Natural killer cell (primary cell): ENCODE results near the gene RUNX3. TPM values are rescaled to one million over a fixed set of nuclear protein-coding genes. Genes with fewer than 3 reads are reported as not detected.

ENCODE experiments used
- ATAC-seq, 3 donors: fragments of 150-1000 bp in 2 of 3; fragments of 200-7000 bp in 1 of 3; cut with Tn5 transposase; 1 replicate in 1 of 3; 2 replicates in 2 of 3; pipeline ENCODE4 v1.10.0; 2021; ENCODE audit warnings: mild to moderate bottlenecking in 2 of 3, moderate library complexity in 2 of 3
- DNase-seq, 2 donors: peaks; one replicate each; pipeline versions ENCODE4 v3.0.0 to v3.0.0-alpha.2; 2013 to 2021; ENCODE audit warnings: mixed read lengths in 1 of 2
- H3K27ac ChIP-seq: one replicate; pipeline ENCODE4 v1.5.1; 2013; ENCODE audit warnings: mild to moderate bottlenecking, low read length
- H3K27me3 ChIP-seq: one replicate; pipeline ENCODE4 v1.6.1; 2013; ENCODE audit warnings: low read length; ENCODE audit not compliant: control insufficient read depth, insufficient read depth
- H3K36me3 ChIP-seq: one replicate; pipeline ENCODE4 v1.6.1; 2013; ENCODE audit warnings: low read length; ENCODE audit not compliant: control insufficient read depth, insufficient read depth
- H3K4me1 ChIP-seq: one replicate; pipeline ENCODE4 v1.6.1; 2013; ENCODE audit warnings: low read length; ENCODE audit not compliant: control insufficient read depth, insufficient read depth
- H3K4me3 ChIP-seq: one replicate; pipeline ENCODE4 v1.5.1; 2013; ENCODE audit warnings: low read length
- H3K9me3 ChIP-seq: one replicate; pipeline ENCODE4 v1.6.1; 2013; ENCODE audit warnings: low read length; ENCODE audit not compliant: control insufficient read depth, insufficient read depth
- H3K27ac Mint-ChIP-seq, 2 donors: one replicate each; pipeline ENCODE4 v1.8.0; 2022; ENCODE audit warnings: mild to moderate bottlenecking in 2 of 2, mixed read lengths in 2 of 2, moderate library complexity in 1 of 2
- H3K27me3 Mint-ChIP-seq, 2 donors: one replicate each; pipeline ENCODE4 v1.8.0; 2022; ENCODE audit warnings: low read depth in 2 of 2, mixed read lengths in 2 of 2
- H3K36me3 Mint-ChIP-seq: one replicate; pipeline ENCODE4 v1.8.0; 2022; ENCODE audit warnings: mixed read lengths
- H3K4me1 Mint-ChIP-seq, 2 donors: one replicate each; pipeline ENCODE4 v1.8.0; 2022; ENCODE audit warnings: mixed read lengths in 2 of 2
- H3K4me3 Mint-ChIP-seq: one replicate; pipeline ENCODE4 v1.8.0; 2022; ENCODE audit warnings: mild to moderate bottlenecking, moderate library complexity, mixed read lengths
- H3K9me3 Mint-ChIP-seq, 2 donors: one replicate each; pipeline ENCODE4 v1.8.0; 2022; ENCODE audit warnings: mixed read lengths in 2 of 2
- CTCF ChIP-seq: fragments of 200-600 bp; IDR thresholded peaks from one replicate; pipeline ENCODE4 v1.8.0; 2022; ENCODE audit warnings: antibody characterized with exemption
- WGBS: methylation state at CpG from one replicate; pipeline ENCODE4 v1.1.7; 2013; ENCODE audit warnings: missing lambda C conversion rate; ENCODE audit not compliant: insufficient coverage; 5-methylcytosine and 5-hydroxymethylcytosine counted together
- intact Hi-C: fragments of 100-400 bp; cut with micrococcal nuclease; formaldehyde crosslinking; loops from one replicate; pipeline ENCODE4 v1.14.2; 2022
- total RNA-seq, 4 donors: library from RNA; stranded (reverse); fragments of 120-200 nt in 1 of 4; gene quantifications; one replicate each; pipeline versions ENCODE4 v1.2.3 to v1.2.4, GENCODE V29; 2013 to 2022

The RUNX3 gene
- total RNA-seq, 3 donors from 2014 or later (not counting 1 experiment from before 2014, with no cell fraction given): 537 to 630 (median 601) TPM

- no peaks in the 10 kb centered on the region for H3K9me3 Mint-ChIP-seq
- no peak overlapping the region for H3K4me3 ChIP-seq
- no peak for ATAC-seq
- peak overlapping the region; percentile 81 to 86 for H3K27ac Mint-ChIP-seq
- peak overlapping the region; percentile 82 for H3K4me3 Mint-ChIP-seq
- H3K36me3 Mint-ChIP-seq: peaks cover 8% of the 10 kb centered on the region
- H3K27me3 ChIP-seq: no peaks in the 10 kb centered on the region
- no peak for TF ChIP-seq CTCF
- WGBS: 67% methylated on average over 15 of the region's 15 CpGs
- peaks cover 11% of the 10 kb centered on the region for H3K36me3 ChIP-seq
- no peak for DNase-seq
- H3K4me1 Mint-ChIP-seq: peaks cover 76 to 78% of the 10 kb centered on the region in 2 donors
- H3K4me1 ChIP-seq: peaks cover 88% of the 10 kb centered on the region
- no peaks in the 10 kb centered on the region for H3K27me3 Mint-ChIP-seq
- H3K27ac ChIP-seq: peak overlapping the region; percentile 63
- H3K9me3 ChIP-seq: no peaks in the 10 kb centered on the region
- intact Hi-C loops: no loop called here
Measured at GRCh38 chr1:24860841-24861240, 69.2 kb downstream of the RUNX3 start.

GRCh38 chr1:24859063-24860010 is 70.7 kb downstream of the RUNX3 start:
- intact Hi-C loops: no loop called here

GRCh38 chr1:24858277-24858676 is 71.8 kb downstream of the RUNX3 start:
- Histone ChIP-seq H3K27me3 (no peaks in the 10 kb centered on the region), H3K36me3 (peaks cover under 1% of the 10 kb centered on the region), H3K4me3 (peak overlapping the region; percentile 45), H3K9me3 (no peaks in the 10 kb centered on the region), H3K4me1 (peaks cover 81% of the 10 kb centered on the region), H3K27ac (peak overlapping the region; percentile 91)
- WGBS: 100% methylated on average over 1 of the region's 1 CpG
- intact Hi-C loops: no loop called here
- Mint-ChIP-seq H3K4me1 (peaks cover 77 to 83% of the 10 kb centered on the region in 2 donors), H3K27me3 (no peaks in the 10 kb centered on the region), H3K27ac (peak overlapping the region; percentile 96 to 97), H3K36me3 (no peaks in the 10 kb centered on the region), H3K9me3 (no peaks in the 10 kb centered on the region), H3K4me3 (peak overlapping the region; percentile 94)
- ATAC-seq (no peak), DNase-seq (no peak)
- TF ChIP-seq CTCF: no peak

More at GRCh38 chr1:24859063-24860010, 70.7 kb downstream of the RUNX3 start:
- no peaks in the 10 kb centered on the region for H3K27me3 Mint-ChIP-seq
- 75% methylated on average over 7 of the region's 10 CpGs for WGBS
- H3K36me3 Mint-ChIP-seq: peaks cover 4% of the 10 kb centered on the region
- no peaks in the 10 kb centered on the region for H3K9me3 ChIP-seq
- DNase-seq (no peak), ATAC-seq (no peak)
- H3K9me3 Mint-ChIP-seq: no peaks in the 10 kb centered on the region
- H3K4me1 Mint-ChIP-seq: peaks cover 83 to 88% of the 10 kb centered on the region in 2 donors
- peaks cover 3% of the 10 kb centered on the region for H3K36me3 ChIP-seq
- no peaks in the 10 kb centered on the region for H3K27me3 ChIP-seq
- H3K4me1 ChIP-seq: peaks cover 90% of the 10 kb centered on the region
- peak overlapping the region; percentile 96 to 97 for H3K27ac Mint-ChIP-seq
- H3K4me3 ChIP-seq: no peak overlapping the region
- peak overlapping the region; percentile 94 for H3K4me3 Mint-ChIP-seq
- no peak for TF ChIP-seq CTCF
- peak overlapping the region; percentile 91 for H3K27ac ChIP-seq
